ENCODE data around the gene BHLHA9. TPM values are rescaled to one million over a fixed set of nuclear protein-coding genes. Genes with fewer than 3 reads are reported as not detected.

BHLHA9 gene
- total and polyA plus RNA-seq, 8 donors, result not detected

DNA sequence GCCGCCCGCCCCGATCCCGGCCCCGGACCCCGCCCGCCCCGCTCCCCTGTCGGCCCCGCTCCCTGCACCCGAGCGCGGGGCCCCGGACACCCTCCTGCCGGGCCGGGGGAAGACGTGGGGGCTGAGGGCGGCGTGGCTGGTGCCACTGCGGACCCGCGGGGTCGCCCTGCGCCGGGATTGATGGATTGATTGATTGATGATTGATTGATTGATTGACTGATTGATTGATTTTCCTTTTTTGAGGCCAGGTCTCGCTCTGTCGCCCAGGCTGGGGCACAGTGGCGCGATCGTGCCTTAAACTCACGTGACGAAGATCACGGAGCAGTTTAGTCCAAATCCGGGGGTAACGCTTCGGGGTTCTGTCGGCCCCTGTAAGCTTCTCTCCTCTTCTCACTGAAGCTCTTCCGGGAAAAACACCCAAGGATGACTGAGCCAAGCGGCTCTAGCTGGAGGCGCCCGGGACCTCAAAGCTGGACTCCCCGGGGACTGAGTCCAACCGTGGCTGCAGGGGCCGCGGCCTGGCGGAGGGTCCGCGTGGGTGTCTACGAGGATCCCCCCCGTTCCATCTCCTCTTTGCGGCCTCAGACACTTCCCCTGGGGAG is 40.2 kb upstream of the BHLHA9 start:
- H3K36me3 ChIP-seq, result no peaks in the 10 kb centered on the region
- peak overlapping the region; percentile 43 to 61 for H3K4me3 ChIP-seq
- H3K4me1 ChIP-seq, result peaks cover 5 to 57% of the 10 kb centered on the region in 2 donors
- no peak for ATAC-seq
- H3K27me3 ChIP-seq, result peaks cover 0 to 60% of the 10 kb centered on the region in 2 donors
- H3K27ac ChIP-seq, result peak overlapping the region in 1 of 2 donors; percentile 39
- H3K9me3 ChIP-seq, result no peaks in the 10 kb centered on the region
- peak in 1 of 4 donors; percentile 76 for DNase-seq
- TF ChIP-seq, protein P1, sequence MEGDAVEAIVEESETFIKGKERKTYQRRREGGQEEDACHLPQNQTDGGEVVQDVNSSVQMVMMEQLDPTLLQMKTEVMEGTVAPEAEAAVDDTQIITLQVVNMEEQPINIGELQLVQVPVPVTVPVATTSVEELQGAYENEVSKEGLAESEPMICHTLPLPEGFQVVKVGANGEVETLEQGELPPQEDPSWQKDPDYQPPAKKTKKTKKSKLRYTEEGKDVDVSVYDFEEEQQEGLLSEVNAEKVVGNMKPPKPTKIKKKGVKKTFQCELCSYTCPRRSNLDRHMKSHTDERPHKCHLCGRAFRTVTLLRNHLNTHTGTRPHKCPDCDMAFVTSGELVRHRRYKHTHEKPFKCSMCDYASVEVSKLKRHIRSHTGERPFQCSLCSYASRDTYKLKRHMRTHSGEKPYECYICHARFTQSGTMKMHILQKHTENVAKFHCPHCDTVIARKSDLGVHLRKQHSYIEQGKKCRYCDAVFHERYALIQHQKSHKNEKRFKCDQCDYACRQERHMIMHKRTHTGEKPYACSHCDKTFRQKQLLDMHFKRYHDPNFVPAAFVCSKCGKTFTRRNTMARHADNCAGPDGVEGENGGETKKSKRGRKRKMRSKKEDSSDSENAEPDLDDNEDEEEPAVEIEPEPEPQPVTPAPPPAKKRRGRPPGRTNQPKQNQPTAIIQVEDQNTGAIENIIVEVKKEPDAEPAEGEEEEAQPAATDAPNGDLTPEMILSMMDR (IDR thresholded peaks at IDR 0.05), result no peak
- intact Hi-C loops (cut with DNase I), result no loop called here

DNA sequence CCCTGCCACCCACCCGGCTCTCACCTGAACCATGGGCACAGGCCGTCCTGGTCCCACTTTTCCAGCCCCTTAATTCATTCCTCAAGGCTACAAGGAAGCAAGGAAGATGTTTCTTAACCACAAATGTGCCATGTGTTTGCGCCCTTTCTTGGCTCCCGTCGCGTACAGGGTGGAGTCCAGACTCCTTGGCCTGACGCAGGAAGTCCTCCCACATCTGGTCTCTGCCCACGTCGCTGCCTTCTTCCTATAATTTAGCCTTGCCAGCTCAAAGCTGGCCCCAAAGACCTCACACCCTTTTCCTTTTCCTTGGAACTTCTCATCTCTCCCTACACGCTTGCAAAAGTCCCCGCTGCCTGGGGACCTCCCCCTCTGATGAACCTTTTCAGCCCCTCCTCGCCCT is 38.8 kb upstream of the BHLHA9 start:
- Histone ChIP-seq H3K27me3 (peaks cover 0 to 60% of the 10 kb centered on the region in 2 donors), H3K36me3 (no peaks in the 10 kb centered on the region), H3K9me3 (no peaks in the 10 kb centered on the region), H3K27ac (peak overlapping the region; percentile 8 to 41), H3K4me1 (peaks cover 5 to 57% of the 10 kb centered on the region in 2 donors), H3K4me3 (no peak overlapping the region)
- intact Hi-C loops (cut with DNase I), result no loop called here
- TF ChIP-seq, protein P1 (IDR thresholded peaks at IDR 0.05), result no peak
- DNase-seq, result peak in 2 of 4 donors; percentile 76 to 82
- ATAC-seq, result peak; percentile 49

DNA sequence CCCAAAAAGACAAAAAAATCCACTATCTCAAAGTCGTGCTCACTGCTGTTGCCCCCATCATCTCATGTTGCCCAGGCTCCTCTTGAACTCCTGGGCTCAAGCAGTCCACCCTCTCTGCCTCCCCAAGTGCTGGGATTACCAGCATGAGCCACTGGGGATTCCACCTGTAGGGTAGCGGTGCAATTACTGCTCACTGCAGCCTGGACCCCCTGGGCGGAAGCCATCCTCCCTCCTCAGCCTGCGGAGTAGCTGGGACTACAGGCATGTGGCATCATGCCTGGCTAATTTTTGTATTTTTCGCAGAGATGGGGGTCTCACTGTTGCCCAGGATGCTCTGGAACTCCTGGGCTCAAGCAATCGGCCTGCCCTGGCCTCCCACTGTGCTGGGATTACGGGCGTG is 37.9 kb upstream of the BHLHA9 start:
- ATAC-seq (no peak), DNase-seq (peak in 1 of 4 donors; percentile 23)
- H3K27me3 ChIP-seq, result peaks cover 0 to 53% of the 10 kb centered on the region in 2 donors
- H3K4me1 ChIP-seq, result peaks cover 5 to 51% of the 10 kb centered on the region in 2 donors
- H3K9me3 ChIP-seq, result no peaks in the 10 kb centered on the region
- no peak overlapping the region for H3K27ac ChIP-seq
- intact Hi-C loops (cut with DNase I), result no loop called here
- no peaks in the 10 kb centered on the region for H3K36me3 ChIP-seq
- H3K4me3 ChIP-seq, result no peak overlapping the region
- TF ChIP-seq, protein P1 (IDR thresholded peaks at IDR 0.05), result no peak

GRCh38 chr17:1232786-1233185 is 37.5 kb upstream of the BHLHA9 start:
- Histone ChIP-seq H3K9me3 (no peaks in the 10 kb centered on the region), H3K4me1 (peaks cover 5 to 47% of the 10 kb centered on the region in 2 donors), H3K4me3 (no peak overlapping the region), H3K36me3 (no peaks in the 10 kb centered on the region), H3K27me3 (peaks cover 0 to 49% of the 10 kb centered on the region in 2 donors), H3K27ac (no peak overlapping the region)
- ATAC-seq (no peak), DNase-seq (no peak)
- intact Hi-C loops (cut with DNase I), result no loop called here
- TF ChIP-seq, protein P1 (IDR thresholded peaks at IDR 0.05), result no peak

DNA sequence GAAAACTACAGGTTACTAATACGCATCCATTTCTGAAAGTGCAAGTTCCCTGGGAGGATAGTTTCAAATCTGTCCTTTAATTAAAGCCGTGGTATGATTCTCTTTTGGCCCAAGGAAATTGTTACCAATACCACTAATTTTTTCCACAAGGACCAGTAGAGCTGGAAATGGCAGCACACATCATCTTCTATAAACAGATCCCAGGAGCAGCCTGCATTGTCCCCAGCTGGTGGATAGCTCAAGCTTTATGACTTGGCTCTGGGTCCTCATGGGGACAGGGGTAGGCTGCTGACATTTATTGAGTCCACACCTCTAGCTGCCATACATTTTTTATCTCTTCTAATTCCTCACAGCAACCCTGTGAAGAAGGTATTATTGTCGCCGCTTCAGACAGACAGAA is 35.8 kb upstream of the BHLHA9 start:
- TF ChIP-seq, protein P1 (IDR thresholded peaks at IDR 0.05), result no peak
- H3K4me3 ChIP-seq, result no peak overlapping the region
- peaks cover 0 to 30% of the 10 kb centered on the region in 2 donors for H3K4me1 ChIP-seq
- H3K27me3 ChIP-seq, result peaks cover 0 to 35% of the 10 kb centered on the region in 2 donors
- H3K9me3 ChIP-seq, result no peaks in the 10 kb centered on the region
- H3K27ac ChIP-seq, result no peak overlapping the region
- no peak for ATAC-seq
- no peaks in the 10 kb centered on the region for H3K36me3 ChIP-seq
- DNase-seq, result no peak
- intact Hi-C loops (cut with DNase I), result no loop called here
